ENCODE data around the gene TPST2.
A peak's percentile ranks its signal among the peaks of the same experiment; 100 is the strongest.
"Not testable (repeated sequence)": the region's sequence is repeated elsewhere in the genome, so short reads cannot be mapped to it uniquely, and the experiment has no call there.

TPST2 gene

DNA sequence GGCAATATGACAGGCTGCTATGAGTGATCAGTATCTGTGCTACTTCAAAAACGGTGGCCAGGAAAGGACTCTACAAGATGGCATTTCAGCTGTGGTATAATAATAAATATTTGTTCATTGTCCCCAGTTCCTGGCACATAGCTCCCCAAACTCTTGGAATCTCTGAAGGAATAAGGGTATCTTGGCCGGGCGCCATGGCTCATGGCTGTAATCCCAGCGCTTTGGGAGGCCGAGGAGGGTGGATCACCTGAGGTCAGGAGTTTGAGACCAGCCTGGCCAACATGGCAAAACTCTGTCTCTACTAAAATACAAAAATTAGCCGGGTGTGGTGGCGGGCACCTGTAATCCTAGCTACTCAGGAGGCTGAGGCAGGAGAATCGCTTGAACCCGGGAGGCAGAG lies 61.4 kb downstream of the TPST2 start:
- not testable (repeated sequence) for DNase-seq

DNA sequence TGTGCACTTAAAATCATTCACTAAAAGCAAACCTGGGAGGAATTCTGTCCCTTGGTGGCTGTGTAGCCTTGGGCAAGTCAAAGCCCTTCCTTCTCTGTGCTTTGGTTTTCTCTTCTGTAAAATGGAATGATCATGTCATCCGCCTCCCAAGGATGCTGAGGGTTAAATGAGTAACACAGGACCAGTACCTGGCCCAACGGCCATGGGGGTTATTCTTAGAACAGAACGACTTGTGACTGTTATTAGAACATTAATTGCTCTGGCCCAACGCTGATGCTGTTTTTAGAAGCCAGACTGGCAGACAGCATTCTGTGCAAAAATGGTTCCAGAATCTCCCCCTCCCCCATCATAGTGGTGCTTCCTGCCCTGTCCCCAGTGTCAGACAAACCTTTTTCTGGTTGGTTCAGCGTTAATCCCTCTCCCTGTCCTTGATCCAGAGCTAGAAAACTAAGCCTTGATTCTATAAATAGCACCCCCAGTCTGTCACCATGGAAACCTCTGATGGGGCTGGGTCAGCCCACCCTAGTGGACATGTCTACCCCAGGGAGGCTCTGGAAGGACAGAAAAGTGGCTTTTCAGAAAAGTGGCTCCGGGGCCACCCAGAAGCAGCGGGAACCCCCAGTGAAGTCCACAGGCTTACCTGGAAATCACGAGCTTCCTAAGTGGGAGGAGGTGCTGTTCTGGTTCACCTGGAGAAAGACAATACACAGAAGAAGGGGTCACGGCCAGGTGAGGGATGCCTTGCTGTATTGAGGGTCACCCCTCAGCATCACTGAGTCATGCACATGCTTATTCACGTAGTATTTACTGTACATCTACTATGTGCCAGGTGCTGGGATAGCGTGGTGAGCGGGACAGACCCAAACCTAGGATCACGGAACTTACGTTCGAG lies 62.1 kb downstream of the TPST2 start:
- DNase-seq, result no peak

GRCh38 chr22:26527167-26527566 lies 62.8 kb downstream of the TPST2 start:
- DNase-seq, result no peak

GRCh38 chr22:26525946-26526564 lies 63.9 kb downstream of the TPST2 start:
- DNase-seq, result no peak

- DNase-seq, result no peak
Observed at GRCh38 chr22:26524870-26525269, 65.1 kb downstream of the TPST2 start.

DNA sequence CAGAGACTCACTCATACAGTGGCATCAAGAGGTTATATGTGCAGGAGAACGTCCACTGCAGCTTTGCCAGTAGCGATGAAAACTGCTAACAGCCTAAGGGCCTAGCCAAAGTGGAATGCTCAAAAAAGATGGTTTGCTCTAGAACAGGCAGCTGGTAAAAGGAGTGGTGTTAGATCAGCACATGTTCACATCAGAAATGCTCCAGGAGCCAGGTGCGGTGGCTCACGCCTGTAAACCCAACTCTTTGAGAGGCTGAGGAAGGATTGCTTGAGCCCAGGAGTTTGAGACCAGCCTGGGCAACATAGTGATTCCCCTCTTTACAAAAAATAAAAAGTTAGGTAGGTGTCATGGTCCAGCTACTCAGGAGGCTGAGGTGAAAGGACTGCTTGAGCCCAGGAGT lies 67.3 kb downstream of the TPST2 start:
- no peak for DNase-seq

DNA sequence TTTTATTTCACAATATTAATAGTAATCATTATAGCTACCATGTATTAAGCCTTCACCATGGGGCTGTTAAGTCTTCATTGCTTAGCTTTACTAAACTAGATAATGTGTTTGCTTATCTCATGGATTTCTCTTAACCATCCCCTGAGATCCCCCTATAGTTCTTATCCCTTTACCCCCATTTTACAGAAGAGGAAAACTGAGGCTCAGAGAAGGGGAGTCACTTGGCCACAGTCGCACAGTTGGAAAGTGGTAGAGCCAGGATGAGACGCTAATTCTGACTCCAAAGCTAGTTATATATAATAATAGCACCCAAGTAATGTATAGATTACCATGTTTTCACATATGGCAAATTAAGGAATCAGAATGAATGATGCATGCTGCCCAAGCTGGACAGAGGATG lies 67.9 kb downstream of the TPST2 start:
- DNase-seq, result no peak

DNA sequence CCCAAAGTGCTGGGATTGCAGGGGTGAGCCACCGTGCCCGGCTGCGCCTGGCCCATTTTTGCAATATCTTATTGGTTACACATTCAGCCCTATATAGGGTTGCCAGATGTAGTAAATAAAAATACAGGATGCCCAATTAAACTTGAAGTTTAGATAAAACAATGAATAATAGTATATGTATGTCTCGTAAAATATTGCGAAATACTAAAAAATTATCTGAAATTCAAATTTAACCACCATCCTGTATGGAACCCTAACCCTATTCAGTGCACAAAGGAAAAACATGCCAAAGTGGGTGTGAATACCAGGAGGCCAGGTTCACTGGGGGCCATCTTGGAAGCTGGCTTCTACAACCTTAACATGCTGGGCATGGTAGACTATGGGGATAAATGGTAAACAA lies 72.5 kb downstream of the TPST2 start:
- no peak for DNase-seq

- DNase-seq, result no peak
Observed at GRCh38 chr22:26516503-26516902, 73.4 kb downstream of the TPST2 start.

- no peak for DNase-seq
Observed at GRCh38 chr22:26515931-26516330, 74.0 kb downstream of the TPST2 start.

- DNase-seq, result no peak
Observed at GRCh38 chr22:26514419-26515161, 75.3 kb downstream of the TPST2 start.

GRCh38 chr22:26513838-26514237 lies 76.1 kb downstream of the TPST2 start:
- no peak for DNase-seq

DNA sequence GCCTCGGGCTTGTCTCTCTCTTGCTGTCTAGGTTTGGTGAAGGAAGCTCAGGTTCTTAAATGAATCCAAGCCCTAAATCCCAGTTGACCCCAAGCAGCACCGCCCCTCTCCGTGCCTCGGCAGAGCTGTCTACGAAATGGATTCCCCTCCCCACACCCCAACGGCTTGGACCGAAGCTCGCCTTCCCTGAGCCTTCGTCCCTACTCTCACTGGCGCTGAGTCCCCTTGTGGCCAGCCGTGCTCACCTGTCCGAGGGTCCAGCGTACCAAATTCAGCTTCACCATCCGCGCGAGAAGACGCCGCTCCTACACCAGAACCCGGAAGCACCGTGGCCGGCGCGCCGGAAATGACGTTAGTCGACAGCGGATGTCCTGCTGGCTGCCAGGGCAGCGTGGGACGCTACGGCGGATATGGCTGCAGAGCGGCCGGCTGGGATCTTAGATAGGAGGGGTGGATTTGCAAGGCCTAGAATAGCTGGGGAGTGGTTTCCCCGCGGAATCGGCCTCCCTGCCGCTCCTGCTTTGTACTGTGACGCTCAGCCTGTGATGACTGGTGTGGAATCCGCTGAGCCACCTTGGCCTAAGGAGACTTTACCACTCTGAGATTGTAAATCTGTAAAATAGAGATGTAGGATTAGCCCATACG lies 77.7 kb downstream of the TPST2 start, which contains the start of gene TFIP11:
TFIP11 (minus strand) TSS at position 325 of the 645 bp plus-strand sequence. CDS start 2,201 bp downstream, outside the sequence.
- peak; percentile 64 to 74 for DNase-seq

DNA sequence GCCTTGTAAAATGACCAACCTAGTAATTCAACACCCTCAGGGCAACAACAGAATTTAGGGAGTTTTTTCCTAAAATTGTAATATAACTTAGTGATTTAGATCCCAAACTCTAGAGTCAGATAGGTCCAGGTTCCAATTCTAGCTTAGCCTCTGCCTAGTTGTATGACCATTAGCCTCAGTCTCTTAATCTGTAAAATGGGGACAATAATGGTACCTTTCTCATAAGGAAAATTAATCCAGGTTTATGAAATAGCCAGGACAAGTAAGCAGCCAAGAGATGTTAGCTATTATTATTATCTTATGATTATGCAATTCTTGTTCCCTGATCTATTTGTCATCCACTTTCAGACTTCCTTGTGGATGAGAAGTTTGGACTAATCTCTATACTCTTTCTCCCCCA lies 81.8 kb downstream of the TPST2 start:
- DNase-seq, result no peak

GRCh38 chr22:26503758-26504157 lies 86.2 kb downstream of the TPST2 start:
- no peak for DNase-seq

GRCh38 chr22:26502688-26503561 lies 87.0 kb downstream of the TPST2 start:
- peak in 1 of 2 experiments; percentile 32 for DNase-seq

GRCh38 chr22:26501996-26502395 lies 87.9 kb downstream of the TPST2 start:
- no peak for DNase-seq

DNA sequence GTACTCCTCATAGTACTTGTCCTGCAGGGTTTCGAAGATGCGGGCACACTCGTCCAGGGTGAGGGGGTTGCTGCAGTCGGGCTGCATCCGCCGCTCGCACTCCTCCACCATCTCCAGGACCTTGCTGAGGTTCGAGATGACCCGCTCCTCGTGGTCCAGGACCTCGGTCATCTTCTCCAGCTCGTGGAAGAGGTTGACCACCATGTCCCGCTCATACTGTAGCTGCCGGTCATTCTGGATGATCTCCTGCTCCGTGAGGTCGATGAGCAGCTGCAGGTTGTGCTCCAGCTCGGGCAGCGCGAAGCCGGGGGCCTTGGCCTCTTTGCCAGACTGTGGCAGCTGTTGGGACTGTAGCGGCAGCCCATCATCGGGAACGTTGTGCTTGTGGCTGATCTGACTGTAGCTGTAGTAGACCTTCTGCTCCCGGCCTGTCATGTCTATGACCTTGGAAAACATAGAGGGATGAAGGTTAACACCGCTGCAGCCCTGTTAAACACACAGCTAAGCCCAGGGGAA lies 90.7 kb downstream of the TPST2 start:
- DNase-seq, result no peak

- no peak for DNase-seq
Observed at GRCh38 chr22:26496456-26496855, 93.5 kb downstream of the TPST2 start.

GRCh38 chr22:26494506-26494905 lies 95.4 kb downstream of the TPST2 start:
- no peak for DNase-seq

DNA sequence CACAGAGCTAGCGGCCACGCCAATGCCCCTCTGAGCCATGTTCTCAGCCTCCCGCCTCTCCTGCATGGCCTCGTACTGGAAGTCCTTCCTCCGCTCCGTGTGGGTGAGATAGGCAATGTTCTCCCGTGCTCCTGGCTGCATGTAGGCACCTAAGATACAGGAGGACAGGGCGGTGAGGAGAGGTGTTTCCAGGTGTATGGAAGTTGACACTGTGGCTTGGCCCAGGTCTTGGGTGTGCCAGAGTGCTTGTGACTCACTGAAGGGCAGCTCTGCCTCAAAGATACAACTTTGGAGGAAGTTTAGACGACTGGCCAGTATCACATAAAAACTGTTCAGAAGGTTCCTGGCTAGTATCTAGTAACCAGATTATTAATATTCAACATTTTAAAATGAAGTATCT lies 97.7 kb downstream of the TPST2 start:
- no peak for DNase-seq

All from SW 1271 (cell line).